AG09309 (cell line): ENCODE data around the gene LCN6.

Experiments used
- DNase-seq: peaks from one replicate; pipeline ENCODE4 v3.0.0-alpha.2; 2010; ENCODE audit warnings: low read depth
- H3K4me3 ChIP-seq: 2 replicates; pipeline ENCODE4 v1.5.1; 2011; ENCODE audit warnings: mild to moderate bottlenecking, low read depth, low read length, moderate library complexity; ENCODE audit not compliant: control insufficient read depth
- CTCF ChIP-seq: IDR thresholded peaks from 2 replicates; pipeline ENCODE4 v1.5.1; 2011; ENCODE audit warnings: mild to moderate bottlenecking, low read depth, low read length, inconsistent platforms; ENCODE audit not compliant: insufficient read depth, control insufficient read depth; ENCODE audit errors: missing control alignments

Gene LCN6

GRCh38 chr9:136698635-136699246 lies 49.6 kb downstream of the LCN6 start:
- no peak for DNase-seq
- H3K4me3 ChIP-seq: no peak overlapping the region
- TF ChIP-seq CTCF: no peak

- no peak overlapping the region for H3K4me3 ChIP-seq
- TF ChIP-seq CTCF: no peak
- no peak for DNase-seq
Measured at GRCh38 chr9:136697821-136698526, 50.4 kb downstream of the LCN6 start.

- DNase-seq: no peak
- no peak overlapping the region for H3K4me3 ChIP-seq
- TF ChIP-seq CTCF: no peak
Measured at GRCh38 chr9:136697146-136697820, 51.0 kb downstream of the LCN6 start.

GRCh38 chr9:136696502-136696901 lies 51.8 kb downstream of the LCN6 start:
- DNase-seq: no peak
- H3K4me3 ChIP-seq: no peak overlapping the region
- TF ChIP-seq CTCF: no peak

- no peak overlapping the region for H3K4me3 ChIP-seq
- no peak for DNase-seq
- no peak for TF ChIP-seq CTCF
Measured at GRCh38 chr9:136695955-136696354, 52.4 kb downstream of the LCN6 start.

- H3K4me3 ChIP-seq: no peak overlapping the region
- no peak for TF ChIP-seq CTCF
- no peak for DNase-seq
Measured at GRCh38 chr9:136695435-136695895, 52.9 kb downstream of the LCN6 start.
